ENCODE results near the gene ARHGAP33. TPM values are rescaled to one million over a fixed set of nuclear protein-coding genes. Genes with fewer than 3 reads are reported as not detected.

The ARHGAP33 gene
- total RNA-seq, 1 experiment from 2014 or later, result 27.0 TPM

DNA sequence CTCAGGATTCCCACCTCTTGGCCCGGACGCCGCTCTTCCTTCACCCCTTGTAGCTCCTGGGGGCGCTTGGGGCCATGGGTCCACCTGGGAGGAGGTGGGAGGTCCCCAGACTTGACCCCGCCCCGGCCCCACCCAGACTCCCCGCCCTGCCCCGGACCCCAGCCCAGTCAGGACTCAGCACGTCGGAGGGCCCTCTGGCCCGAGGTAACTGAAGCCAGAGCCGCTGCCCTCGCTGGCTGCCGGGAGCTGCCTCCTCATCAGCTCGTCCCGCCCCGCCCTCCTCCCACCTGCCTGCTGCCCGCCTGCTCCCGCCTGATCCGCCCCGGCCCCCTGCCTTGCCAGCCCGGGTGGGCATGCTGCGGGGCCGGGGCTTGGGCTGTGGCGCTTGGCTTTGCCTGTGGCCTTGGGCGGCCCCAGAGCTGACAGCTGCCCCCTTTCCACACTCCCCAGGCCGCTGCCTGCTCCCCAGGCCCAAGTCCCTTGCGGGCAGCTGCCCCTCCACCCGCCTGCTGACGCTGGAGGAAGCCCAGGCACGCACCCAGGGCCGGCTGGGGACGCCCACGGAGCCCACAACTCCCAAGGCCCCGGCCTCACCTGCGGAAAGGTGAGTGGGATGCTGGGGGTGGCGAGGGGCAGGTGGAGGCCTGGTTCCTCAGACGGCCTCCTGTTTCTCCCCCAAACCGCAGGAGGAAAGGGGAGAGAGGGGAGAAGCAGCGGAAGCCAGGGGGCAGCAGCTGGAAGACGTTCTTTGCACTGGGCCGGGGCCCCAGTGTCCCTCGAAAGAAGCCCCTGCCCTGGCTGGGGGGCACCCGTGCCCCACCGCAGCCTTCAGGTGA is 9.4 kb downstream of the ARHGAP33 start:
- CTCF ChIA-PET, result interaction anchor here (0.6 kb wide), 1 partner anchor 786 kb away, joined by 3 read pairs; no protein-coding TSS in a partner anchor
- no TSS peak for BruUV-seq (replicated peaks)

DNA sequence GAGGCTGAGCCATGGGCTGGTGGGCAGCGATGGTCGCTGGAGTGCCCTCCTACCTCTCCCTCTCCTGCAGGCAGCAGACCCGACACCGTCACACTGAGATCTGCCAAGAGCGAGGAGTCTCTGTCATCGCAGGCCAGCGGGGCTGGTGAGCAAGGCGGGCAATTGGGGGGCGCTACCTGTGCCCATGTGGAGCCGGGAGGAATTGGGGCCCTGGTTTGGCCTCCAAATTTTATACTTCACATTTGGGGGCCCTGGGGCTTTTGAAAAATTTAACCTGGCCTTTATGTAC is 9.9 kb downstream of the ARHGAP33 start:
- DNase-seq, result no peak
- TF ChIP-seq, protein P1, sequence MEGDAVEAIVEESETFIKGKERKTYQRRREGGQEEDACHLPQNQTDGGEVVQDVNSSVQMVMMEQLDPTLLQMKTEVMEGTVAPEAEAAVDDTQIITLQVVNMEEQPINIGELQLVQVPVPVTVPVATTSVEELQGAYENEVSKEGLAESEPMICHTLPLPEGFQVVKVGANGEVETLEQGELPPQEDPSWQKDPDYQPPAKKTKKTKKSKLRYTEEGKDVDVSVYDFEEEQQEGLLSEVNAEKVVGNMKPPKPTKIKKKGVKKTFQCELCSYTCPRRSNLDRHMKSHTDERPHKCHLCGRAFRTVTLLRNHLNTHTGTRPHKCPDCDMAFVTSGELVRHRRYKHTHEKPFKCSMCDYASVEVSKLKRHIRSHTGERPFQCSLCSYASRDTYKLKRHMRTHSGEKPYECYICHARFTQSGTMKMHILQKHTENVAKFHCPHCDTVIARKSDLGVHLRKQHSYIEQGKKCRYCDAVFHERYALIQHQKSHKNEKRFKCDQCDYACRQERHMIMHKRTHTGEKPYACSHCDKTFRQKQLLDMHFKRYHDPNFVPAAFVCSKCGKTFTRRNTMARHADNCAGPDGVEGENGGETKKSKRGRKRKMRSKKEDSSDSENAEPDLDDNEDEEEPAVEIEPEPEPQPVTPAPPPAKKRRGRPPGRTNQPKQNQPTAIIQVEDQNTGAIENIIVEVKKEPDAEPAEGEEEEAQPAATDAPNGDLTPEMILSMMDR (IDR thresholded peaks at IDR 0.05; ENCODE audit: unreplicated experiment), result no peak
- Mint-ChIP-seq H3K4me3 (ENCODE audit: low read depth, unreplicated experiment) (no peak overlapping the region), H3K27me3 (ENCODE audit: unreplicated experiment) (no peaks in the 10 kb centered on the region), H3K9me3 (ENCODE audit: low read depth, unreplicated experiment) (no peaks in the 10 kb centered on the region), H3K36me3 (ENCODE audit: insufficient read depth, unreplicated experiment) (no peaks in the 10 kb centered on the region), H3K4me1 (ENCODE audit: low read depth, unreplicated experiment) (peaks cover 8% of the 10 kb centered on the region), H3K27ac (ENCODE audit: unreplicated experiment) (no peak overlapping the region)
- intact Hi-C loops (cut with micrococcal nuclease; ENCODE audit: unreplicated experiment), result no loop called here
- BruUV-seq (replicated peaks), result no TSS peak
- CTCF ChIA-PET, result no interaction called here

More for the DNA sequence above, 9.4 kb downstream of the ARHGAP33 start:
- H3K27me3 Mint-ChIP-seq (ENCODE audit: unreplicated experiment), result no peaks in the 10 kb centered on the region
- TF ChIP-seq, protein P1 (IDR thresholded peaks at IDR 0.05; ENCODE audit: unreplicated experiment), result no peak
- no peaks in the 10 kb centered on the region for H3K9me3 Mint-ChIP-seq (ENCODE audit: low read depth, unreplicated experiment)
- H3K4me3 Mint-ChIP-seq (ENCODE audit: low read depth, unreplicated experiment), result no peak overlapping the region
- DNase-seq, result no peak
- intact Hi-C loops (cut with micrococcal nuclease; ENCODE audit: unreplicated experiment), result no loop called here
- H3K36me3 Mint-ChIP-seq (ENCODE audit: insufficient read depth, unreplicated experiment), result no peaks in the 10 kb centered on the region
- no peak overlapping the region for H3K27ac Mint-ChIP-seq (ENCODE audit: unreplicated experiment)
- peaks cover 8% of the 10 kb centered on the region for H3K4me1 Mint-ChIP-seq (ENCODE audit: low read depth, unreplicated experiment)

DNA sequence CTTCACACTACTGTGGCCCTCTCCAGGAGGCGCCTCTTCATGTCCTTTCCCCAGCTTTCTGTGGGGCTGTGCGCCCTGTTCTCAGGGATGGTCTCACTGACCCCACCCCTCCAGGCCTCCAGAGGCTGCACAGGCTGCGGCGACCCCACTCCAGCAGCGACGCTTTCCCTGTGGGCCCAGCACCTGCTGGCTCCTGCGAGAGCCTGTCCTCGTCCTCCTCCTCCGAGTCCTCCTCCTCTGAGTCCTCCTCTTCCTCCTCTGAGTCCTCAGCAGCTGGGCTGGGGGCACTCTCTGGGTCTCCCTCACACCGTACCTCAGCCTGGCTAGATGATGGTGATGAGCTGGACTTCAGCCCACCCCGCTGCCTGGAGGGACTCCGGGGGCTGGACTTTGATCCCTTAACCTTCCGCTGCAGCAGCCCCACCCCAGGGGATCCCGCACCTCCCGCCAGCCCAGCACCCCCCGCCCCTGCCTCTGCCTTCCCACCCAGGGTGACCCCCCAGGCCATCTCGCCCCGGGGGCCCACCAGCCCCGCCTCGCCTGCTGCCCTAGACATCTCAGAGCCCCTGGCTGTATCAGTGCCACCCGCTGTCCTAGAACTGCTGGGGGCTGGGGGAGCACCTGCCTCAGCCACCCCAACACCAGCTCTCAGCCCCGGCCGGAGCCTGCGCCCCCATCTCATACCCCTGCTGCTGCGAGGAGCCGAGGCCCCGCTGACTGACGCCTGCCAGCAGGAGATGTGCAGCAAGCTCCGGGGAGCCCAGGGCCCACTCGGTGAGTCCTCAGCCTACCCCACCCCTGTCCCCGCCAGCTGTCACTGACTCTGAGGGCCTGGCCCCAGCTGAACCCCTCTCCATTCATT is 11.2 kb downstream of the ARHGAP33 start:
- intact Hi-C loops (cut with micrococcal nuclease; ENCODE audit: unreplicated experiment), result no loop called here
- H3K4me1 Mint-ChIP-seq (ENCODE audit: low read depth, unreplicated experiment), result peaks cover 8% of the 10 kb centered on the region
- no peak overlapping the region for H3K27ac Mint-ChIP-seq (ENCODE audit: unreplicated experiment)
- H3K36me3 Mint-ChIP-seq (ENCODE audit: insufficient read depth, unreplicated experiment), result no peaks in the 10 kb centered on the region
- H3K4me3 Mint-ChIP-seq (ENCODE audit: low read depth, unreplicated experiment), result no peak overlapping the region
- DNase-seq, result no peak
- H3K9me3 Mint-ChIP-seq (ENCODE audit: low read depth, unreplicated experiment), result no peaks in the 10 kb centered on the region
- no peaks in the 10 kb centered on the region for H3K27me3 Mint-ChIP-seq (ENCODE audit: unreplicated experiment)
- no TSS peak for BruUV-seq (replicated peaks)
- CTCF ChIA-PET, result interaction anchor here (0.7 kb wide), 1 partner anchor 1760 kb away, joined by 7 read pairs; no protein-coding TSS in a partner anchor
- TF ChIP-seq, protein P1 (IDR thresholded peaks at IDR 0.05; ENCODE audit: unreplicated experiment), result no peak

DNA sequence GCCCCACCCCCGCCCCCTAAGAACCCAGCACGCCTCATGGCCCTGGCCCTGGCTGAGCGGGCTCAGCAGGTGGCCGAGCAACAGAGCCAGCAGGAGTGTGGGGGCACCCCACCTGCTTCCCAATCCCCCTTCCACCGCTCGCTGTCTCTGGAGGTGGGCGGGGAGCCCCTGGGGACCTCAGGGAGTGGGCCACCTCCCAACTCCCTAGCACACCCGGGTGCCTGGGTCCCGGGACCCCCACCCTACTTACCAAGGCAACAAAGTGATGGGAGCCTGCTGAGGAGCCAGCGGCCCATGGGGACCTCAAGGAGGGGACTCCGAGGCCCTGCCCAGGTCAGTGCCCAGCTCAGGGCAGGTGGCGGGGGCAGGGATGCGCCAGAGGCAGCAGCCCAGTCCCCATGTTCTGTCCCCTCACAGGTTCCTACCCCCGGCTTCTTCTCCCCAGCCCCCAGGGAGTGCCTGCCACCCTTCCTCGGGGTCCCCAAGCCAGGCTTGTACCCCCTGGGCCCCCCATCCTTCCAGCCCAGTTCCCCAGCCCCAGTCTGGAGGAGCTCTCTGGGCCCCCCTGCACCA is 11.9 kb downstream of the ARHGAP33 start:
- BruUV-seq (replicated peaks), result no TSS peak
- intact Hi-C loops (cut with micrococcal nuclease; ENCODE audit: unreplicated experiment), result no loop called here

More for the DNA sequence above, 11.9 kb downstream of the ARHGAP33 start:
- CTCF ChIA-PET, result interaction anchor here (0.7 kb wide), 2 partner anchors 66 to 1760 kb away, joined by 3 to 7 read pairs; no protein-coding TSS in a partner anchor
- H3K36me3 Mint-ChIP-seq (ENCODE audit: insufficient read depth, unreplicated experiment), result no peaks in the 10 kb centered on the region
- TF ChIP-seq, protein P1 (IDR thresholded peaks at IDR 0.05; ENCODE audit: unreplicated experiment), result no peak
- no peak overlapping the region for H3K4me3 Mint-ChIP-seq (ENCODE audit: low read depth, unreplicated experiment)
- no peaks in the 10 kb centered on the region for H3K27me3 Mint-ChIP-seq (ENCODE audit: unreplicated experiment)
- no peaks in the 10 kb centered on the region for H3K9me3 Mint-ChIP-seq (ENCODE audit: low read depth, unreplicated experiment)
- no peak overlapping the region for H3K27ac Mint-ChIP-seq (ENCODE audit: unreplicated experiment)
- H3K4me1 Mint-ChIP-seq (ENCODE audit: low read depth, unreplicated experiment), result peaks cover 8% of the 10 kb centered on the region
- no peak for DNase-seq
